ENCODE measurements around the gene ZC2HC1C.

DNA sequence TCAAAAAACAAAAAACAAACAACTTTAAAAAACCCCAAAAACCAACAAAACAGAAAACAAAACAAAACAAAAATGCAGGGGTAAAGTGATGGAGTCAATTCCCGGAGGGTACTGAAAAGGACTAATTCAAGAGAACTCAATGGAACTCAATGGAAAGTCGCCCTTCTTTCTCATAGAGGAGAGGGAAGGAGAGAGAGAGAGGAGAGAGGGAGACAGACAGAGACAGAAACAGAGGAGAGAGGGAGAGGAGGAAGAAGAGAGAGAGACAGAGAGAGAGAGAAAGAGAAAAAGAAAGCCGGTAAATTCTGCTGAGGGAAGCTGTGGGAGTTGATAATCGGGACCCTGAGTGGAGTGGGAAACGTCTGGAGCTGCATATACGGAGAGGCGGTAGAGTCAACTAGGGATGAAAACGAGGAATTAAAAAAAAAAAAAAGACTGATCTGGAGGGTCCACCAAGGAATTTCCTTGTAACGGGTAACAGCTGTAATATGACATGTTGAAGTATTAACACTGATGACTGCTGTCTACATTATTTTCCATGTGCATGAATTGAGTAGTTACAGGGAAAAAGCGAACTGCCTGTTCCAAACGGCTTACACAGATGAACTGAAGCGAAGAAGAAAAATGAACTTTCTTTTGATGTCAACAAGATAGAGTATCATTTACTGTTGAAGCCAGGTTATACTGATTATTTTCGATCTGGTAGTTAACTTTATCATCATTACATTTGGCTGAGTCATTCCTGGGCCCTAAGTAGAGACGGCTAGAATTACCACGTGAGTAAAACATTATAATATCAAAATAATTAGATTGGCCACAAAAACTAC, 934 bp upstream of the ZC2HC1C start:
- TF ChIP-seq, protein P1, sequence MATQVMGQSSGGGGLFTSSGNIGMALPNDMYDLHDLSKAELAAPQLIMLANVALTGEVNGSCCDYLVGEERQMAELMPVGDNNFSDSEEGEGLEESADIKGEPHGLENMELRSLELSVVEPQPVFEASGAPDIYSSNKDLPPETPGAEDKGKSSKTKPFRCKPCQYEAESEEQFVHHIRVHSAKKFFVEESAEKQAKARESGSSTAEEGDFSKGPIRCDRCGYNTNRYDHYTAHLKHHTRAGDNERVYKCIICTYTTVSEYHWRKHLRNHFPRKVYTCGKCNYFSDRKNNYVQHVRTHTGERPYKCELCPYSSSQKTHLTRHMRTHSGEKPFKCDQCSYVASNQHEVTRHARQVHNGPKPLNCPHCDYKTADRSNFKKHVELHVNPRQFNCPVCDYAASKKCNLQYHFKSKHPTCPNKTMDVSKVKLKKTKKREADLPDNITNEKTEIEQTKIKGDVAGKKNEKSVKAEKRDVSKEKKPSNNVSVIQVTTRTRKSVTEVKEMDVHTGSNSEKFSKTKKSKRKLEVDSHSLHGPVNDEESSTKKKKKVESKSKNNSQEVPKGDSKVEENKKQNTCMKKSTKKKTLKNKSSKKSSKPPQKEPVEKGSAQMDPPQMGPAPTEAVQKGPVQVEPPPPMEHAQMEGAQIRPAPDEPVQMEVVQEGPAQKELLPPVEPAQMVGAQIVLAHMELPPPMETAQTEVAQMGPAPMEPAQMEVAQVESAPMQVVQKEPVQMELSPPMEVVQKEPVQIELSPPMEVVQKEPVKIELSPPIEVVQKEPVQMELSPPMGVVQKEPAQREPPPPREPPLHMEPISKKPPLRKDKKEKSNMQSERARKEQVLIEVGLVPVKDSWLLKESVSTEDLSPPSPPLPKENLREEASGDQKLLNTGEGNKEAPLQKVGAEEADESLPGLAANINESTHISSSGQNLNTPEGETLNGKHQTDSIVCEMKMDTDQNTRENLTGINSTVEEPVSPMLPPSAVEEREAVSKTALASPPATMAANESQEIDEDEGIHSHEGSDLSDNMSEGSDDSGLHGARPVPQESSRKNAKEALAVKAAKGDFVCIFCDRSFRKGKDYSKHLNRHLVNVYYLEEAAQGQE (IDR thresholded peaks at IDR 0.05; ENCODE audit: insufficient read depth in 1 of 2, low read depth in 2 of 2, low read length in 2 of 2), result no peak
- TF ChIP-seq POLR2AphosphoS5 (IDR thresholded peaks at IDR 0.05; ENCODE audit: low read depth, low read length), result no peak
- TF ChIP-seq FOXP2 (optimal IDR thresholded peaks at IDR 0.05; ENCODE audit: borderline replicate concordance, extremely low read depth, extremely low read length, insufficient read depth), result no peak
- TF ChIP-seq SIN3A (IDR thresholded peaks at IDR 0.05; ENCODE audit: borderline replicate concordance, insufficient read depth, low read length), result no peak

Measured in PFSK-1 (cell line).